Fibroblast of skin of back (primary cell): ENCODE data around the gene DNAH8.
"Not testable (repeated sequence)": the region's sequence is repeated elsewhere in the genome, so short reads cannot be mapped to it uniquely, and the experiment has no call there.

Experiments used
- DNase-seq: peaks from one replicate; pipeline ENCODE4 v3.0.0-alpha.2; 2013

DNAH8 gene

GRCh38 chr6:38846844-38847243, 131.7 kb downstream of the DNAH8 start:
- DNase-seq: peak; percentile 10

- no peak for DNase-seq
Measured at GRCh38 chr6:38847497-38847896, 132.4 kb downstream of the DNAH8 start.

DNA sequence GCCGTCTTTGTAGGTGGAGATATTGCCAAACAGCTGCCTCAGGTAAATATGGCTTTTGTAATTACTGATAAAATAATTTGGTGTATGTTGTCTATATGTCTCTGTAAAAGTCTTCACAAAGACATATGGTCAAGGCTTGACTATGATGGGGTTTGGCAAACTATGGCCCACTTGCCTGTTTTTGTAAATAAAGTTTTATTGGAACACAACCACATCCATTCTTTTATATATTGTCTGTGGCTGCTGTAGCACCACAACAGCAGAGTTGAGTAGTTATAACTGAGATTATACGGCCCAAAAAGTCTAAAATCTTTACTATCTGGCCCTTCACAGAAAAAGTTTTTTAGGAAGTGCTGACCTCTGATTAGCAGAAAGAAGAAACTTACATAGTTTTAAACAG, 133.6 kb downstream of the DNAH8 start:
- no peak for DNase-seq

GRCh38 chr6:38852215-38852614, 137.1 kb downstream of the DNAH8 start:
- no peak for DNase-seq

GRCh38 chr6:38853236-38853635, 138.1 kb downstream of the DNAH8 start:
- no peak for DNase-seq

- no peak for DNase-seq
Measured at GRCh38 chr6:38856492-38856891, 141.4 kb downstream of the DNAH8 start.

GRCh38 chr6:38857815-38858214, 142.7 kb downstream of the DNAH8 start:
- DNase-seq: no peak

GRCh38 chr6:38860041-38860440, 144.9 kb downstream of the DNAH8 start:
- DNase-seq: no peak

GRCh38 chr6:38861926-38862401, 146.9 kb downstream of the DNAH8 start:
- DNase-seq: no peak

GRCh38 chr6:38865521-38866174, 150.5 kb downstream of the DNAH8 start:
- DNase-seq: no peak

DNA sequence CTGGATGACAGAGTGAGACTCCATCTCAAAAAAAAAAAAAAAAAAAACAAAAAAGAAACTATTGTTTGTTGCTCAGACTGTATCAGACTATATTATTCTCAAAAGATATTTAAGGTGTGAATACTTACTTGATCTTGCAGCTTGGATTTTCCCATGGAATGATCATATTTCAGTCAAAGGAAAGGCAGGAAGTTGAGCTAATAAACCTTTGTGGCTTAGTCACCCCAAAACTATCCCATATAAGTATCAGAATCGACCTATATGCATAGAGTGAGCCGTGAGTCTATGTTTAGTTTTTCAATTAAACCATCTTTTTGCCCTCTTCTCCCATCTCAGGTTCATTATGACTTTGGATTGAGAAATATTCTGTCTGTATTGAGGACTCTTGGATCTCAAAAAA, 152.6 kb downstream of the DNAH8 start:
- DNase-seq: no peak

- peak; percentile 40 for DNase-seq
Measured at GRCh38 chr6:38871741-38872568, 156.8 kb downstream of the DNAH8 start.

- DNase-seq: no peak
Measured at GRCh38 chr6:38873001-38873400, 157.9 kb downstream of the DNAH8 start.

GRCh38 chr6:38873816-38874215, 158.7 kb downstream of the DNAH8 start:
- DNase-seq: not testable (repeated sequence)

DNA sequence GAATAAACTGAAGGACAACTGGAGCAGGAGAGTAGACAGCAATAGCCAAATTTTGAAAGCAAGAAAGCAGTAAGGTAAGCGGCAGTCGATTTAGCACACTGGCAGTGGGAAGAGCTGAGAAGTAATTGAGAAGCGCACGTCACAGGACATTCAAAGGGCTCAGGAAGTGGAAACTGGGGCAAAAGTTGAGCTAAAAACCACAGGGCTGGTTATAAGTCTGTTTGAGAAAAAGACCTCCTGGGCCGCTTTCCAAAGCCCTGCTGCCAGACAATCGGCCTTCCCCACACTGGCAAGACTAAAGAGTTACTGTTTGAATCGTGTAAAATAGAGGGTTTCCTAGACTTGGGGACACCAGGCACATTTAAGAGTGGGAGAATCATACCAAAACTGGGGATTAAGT, 161.4 kb downstream of the DNAH8 start:
- peak; percentile 4 for DNase-seq

GRCh38 chr6:38877721-38878120, 162.6 kb downstream of the DNAH8 start:
- DNase-seq: no peak

DNA sequence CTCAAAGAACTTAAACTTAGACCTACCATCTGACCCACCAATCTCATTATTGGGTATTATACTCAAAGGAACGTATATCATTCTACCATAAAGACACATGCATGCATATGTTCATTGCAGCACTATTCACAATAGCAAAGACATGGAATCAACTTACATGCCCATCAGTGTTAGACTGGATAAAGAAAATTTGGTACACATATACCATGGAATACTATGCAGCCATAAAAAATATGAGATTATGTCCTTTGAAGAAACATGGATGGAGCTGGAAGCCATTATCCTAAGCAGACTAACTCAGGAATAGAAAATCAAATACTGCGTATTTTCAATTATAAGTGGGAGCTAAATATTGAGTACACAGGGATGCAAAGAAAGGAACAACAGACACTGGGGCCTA, 167.0 kb downstream of the DNAH8 start:
- no peak for DNase-seq

DNA sequence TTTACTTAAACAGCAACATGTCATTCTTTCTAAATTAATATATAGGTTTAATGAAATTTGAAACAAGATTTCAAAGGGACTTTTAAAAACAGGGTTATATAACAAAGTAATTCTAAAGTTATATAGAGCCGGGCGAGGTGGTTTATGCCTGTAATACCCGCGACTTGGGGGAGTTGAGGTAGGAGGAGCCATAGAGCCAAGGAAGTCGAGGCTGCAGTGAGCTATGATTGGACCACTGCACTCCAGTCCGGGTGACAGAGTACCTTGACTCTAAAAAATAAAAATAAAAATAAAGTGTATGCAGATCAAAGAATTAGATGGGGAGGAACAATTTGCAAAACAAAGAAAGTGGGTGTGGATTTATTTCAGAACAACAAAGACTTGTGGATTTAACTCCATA, 182.4 kb downstream of the DNAH8 start:
- DNase-seq: no peak

GRCh38 chr6:38901802-38902522, 186.9 kb downstream of the DNAH8 start:
- DNase-seq: no peak

DNA sequence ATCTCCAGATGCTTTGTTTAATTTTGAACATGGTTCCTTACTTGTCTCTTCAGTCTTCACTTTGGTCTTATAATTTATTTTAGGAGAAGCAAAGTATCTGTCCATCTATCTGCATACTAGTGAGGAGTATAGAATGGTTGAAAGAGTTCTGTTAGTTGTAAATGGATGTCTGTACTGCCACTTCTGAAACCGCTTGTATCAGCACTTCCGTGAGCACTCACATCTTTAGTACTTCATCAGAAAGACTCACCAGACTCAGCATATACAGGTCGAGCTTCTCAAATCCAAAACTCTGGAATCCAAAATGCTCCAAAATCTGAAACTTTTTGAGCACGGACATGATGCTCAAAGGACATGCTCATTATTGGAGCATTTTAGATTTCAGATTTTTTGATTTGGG, 191.5 kb downstream of the DNAH8 start:
- no peak for DNase-seq

DNA sequence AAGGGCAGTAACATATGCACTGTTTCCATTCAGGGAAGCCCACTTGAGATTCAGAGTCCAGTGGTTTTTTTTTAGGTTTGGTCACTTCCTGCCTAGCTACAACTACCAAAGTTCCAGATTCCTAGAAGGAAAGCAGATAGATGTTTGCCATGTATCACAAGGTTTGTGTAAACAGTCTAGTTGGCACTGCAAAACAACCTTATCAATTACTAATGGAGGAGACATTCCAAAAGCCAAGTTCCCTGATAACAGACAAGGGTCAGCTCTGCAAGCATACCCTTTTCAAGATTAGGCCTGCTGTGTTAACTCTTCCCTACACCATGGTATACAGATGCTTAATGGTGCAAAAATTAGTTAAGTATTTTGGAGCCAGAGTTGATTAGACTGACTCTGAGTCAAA, 192.2 kb downstream of the DNAH8 start:
- no peak for DNase-seq

DNA sequence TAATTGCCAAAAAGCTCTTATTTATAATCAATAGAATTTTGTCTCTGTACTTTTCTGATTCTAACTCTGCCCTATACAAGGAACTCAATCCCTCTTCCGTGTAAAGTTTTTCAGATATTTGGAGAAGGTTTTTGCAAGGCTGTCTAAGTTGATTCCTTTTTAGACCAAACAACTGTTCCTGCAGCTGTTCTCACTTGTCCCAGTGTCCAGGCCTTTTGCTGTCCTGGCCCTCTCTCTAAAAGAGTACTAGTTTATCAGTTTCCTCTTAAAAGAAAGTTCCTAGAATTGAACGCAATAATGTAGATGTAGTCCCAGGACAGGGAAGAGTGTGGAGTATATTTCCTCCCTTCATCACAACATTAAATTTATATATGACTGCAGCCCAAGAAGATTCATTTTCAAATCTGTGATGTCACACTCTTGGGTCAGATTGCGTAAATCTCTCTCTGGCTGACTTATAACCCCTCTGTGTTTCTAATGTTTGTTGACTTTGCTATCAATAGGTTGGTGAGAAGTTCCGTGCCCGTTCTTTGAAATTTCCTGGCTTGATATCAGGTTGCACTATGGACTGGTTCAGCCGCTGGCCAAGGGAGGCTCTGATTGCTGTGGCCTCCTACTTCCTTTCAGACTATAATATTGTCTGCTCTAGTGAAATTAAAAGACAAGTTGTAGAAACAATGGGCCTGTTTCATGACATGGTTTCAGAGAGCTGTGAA, 194.1 kb downstream of the DNAH8 start:
- DNase-seq: no peak

GRCh38 chr6:38910207-38910606, 195.1 kb downstream of the DNAH8 start:
- DNase-seq: no peak
